ENCODE results near the gene RFTN1. TPM values are rescaled to one million over a fixed set of nuclear protein-coding genes. Genes with fewer than 3 reads are reported as not detected.
A peak's percentile ranks its signal among the peaks of the same experiment; 100 is the strongest.

The RFTN1 gene
- total and polyA plus RNA-seq, 7 donors: 10.9 to 26.4 (median 22.2) TPM

GRCh38 chr3:16359331-16359730 lies 154.2 kb downstream of the RFTN1 start:
- no peak for DNase-seq
- intact Hi-C loops (cut with DNase I): no loop called here
- Histone ChIP-seq H3K4me1 (peaks cover 0 to 7% (median 2%) of the 10 kb centered on the region in 4 donors), H3K27me3 (no peaks in the 10 kb centered on the region), H3K27ac (peak overlapping the region in 1 of 4 donors; percentile 73), H3K36me3 (no peaks in the 10 kb centered on the region), H3K4me3 (no peak overlapping the region), H3K9me3 (no peaks in the 10 kb centered on the region)
- TF ChIP-seq POLR2A (IDR thresholded peaks at IDR 0.05): no peak
- TF ChIP-seq EP300 (IDR thresholded peaks at IDR 0.05): no peak
- no peak for TF ChIP-seq CTCF (IDR thresholded peaks at IDR 0.05)
- TF ChIP-seq POLR2AphosphoS5 (IDR thresholded peaks at IDR 0.05): no peak
- 51 to 54% methylated on average over 4 of the region's 4 CpGs for WGBS, 2 donors

- intact Hi-C loops (cut with DNase I): no loop called here
- peak overlapping the region in 1 of 4 donors; percentile 73 for H3K27ac ChIP-seq
- H3K36me3 ChIP-seq: no peaks in the 10 kb centered on the region
- no peak overlapping the region for H3K4me3 ChIP-seq
- no peaks in the 10 kb centered on the region for H3K9me3 ChIP-seq
- TF ChIP-seq CTCF (IDR thresholded peaks at IDR 0.05): no peak
- TF ChIP-seq POLR2A (IDR thresholded peaks at IDR 0.05): no peak
- TF ChIP-seq EP300 (IDR thresholded peaks at IDR 0.05): no peak
- no peak for TF ChIP-seq POLR2AphosphoS5 (IDR thresholded peaks at IDR 0.05)
- WGBS, 2 donors: 80 to 90% methylated on average over 3 of the region's 3 CpGs
- peaks cover 0 to 7% (median 2%) of the 10 kb centered on the region in 4 donors for H3K4me1 ChIP-seq
- DNase-seq: no peak
- H3K27me3 ChIP-seq: no peaks in the 10 kb centered on the region
Observed at GRCh38 chr3:16358336-16358735, 155.2 kb downstream of the RFTN1 start.

- TF ChIP-seq POLR2AphosphoS5 (IDR thresholded peaks at IDR 0.05) (no peak), POLR2A (IDR thresholded peaks at IDR 0.05) (no peak), CTCF (IDR thresholded peaks at IDR 0.05) (no peak), EP300 (IDR thresholded peaks at IDR 0.05) (no peak)
- 78 to 83% methylated on average over 9 of the region's 9 CpGs for WGBS, 2 donors
- no peaks in the 10 kb centered on the region for H3K36me3 ChIP-seq
- no peak overlapping the region for H3K4me3 ChIP-seq
- no peaks in the 10 kb centered on the region for H3K9me3 ChIP-seq
- no peaks in the 10 kb centered on the region for H3K27me3 ChIP-seq
- H3K4me1 ChIP-seq: peaks cover 0 to 7% (median 2%) of the 10 kb centered on the region in 4 donors
- H3K27ac ChIP-seq: peak overlapping the region in 2 of 4 donors; percentile 16 to 73
- DNase-seq: no peak
- intact Hi-C loops (cut with DNase I): no loop called here
Observed at GRCh38 chr3:16357186-16358121, 156.0 kb downstream of the RFTN1 start.

- intact Hi-C loops (cut with DNase I): no loop called here
Observed at GRCh38 chr3:16355828-16356227, 157.7 kb downstream of the RFTN1 start.

GRCh38 chr3:16354291-16354690 lies 159.2 kb downstream of the RFTN1 start:
- no peak for TF ChIP-seq CTCF (IDR thresholded peaks at IDR 0.05)
- no peak for TF ChIP-seq POLR2A (IDR thresholded peaks at IDR 0.05)
- no peak for TF ChIP-seq POLR2AphosphoS5 (IDR thresholded peaks at IDR 0.05)
- TF ChIP-seq EP300 (IDR thresholded peaks at IDR 0.05): no peak
- no peak overlapping the region for H3K27ac ChIP-seq
- H3K9me3 ChIP-seq: no peaks in the 10 kb centered on the region

More at GRCh38 chr3:16355828-16356227, 157.7 kb downstream of the RFTN1 start:
- no peak for DNase-seq
- peaks cover 0 to 7% (median 2%) of the 10 kb centered on the region in 4 donors for H3K4me1 ChIP-seq
- TF ChIP-seq POLR2AphosphoS5 (IDR thresholded peaks at IDR 0.05) (no peak), POLR2A (IDR thresholded peaks at IDR 0.05) (no peak)
- H3K36me3 ChIP-seq: no peaks in the 10 kb centered on the region
- H3K4me3 ChIP-seq: no peak overlapping the region
- 95 to 96% methylated on average over 6 of the region's 6 CpGs for WGBS, 2 donors
- no peaks in the 10 kb centered on the region for H3K27me3 ChIP-seq
- H3K9me3 ChIP-seq: no peaks in the 10 kb centered on the region
- peak overlapping the region in 1 of 4 donors; percentile 73 for H3K27ac ChIP-seq

More at GRCh38 chr3:16354291-16354690, 159.2 kb downstream of the RFTN1 start:
- DNase-seq: no peak
- intact Hi-C loops (cut with DNase I): no loop called here
- Histone ChIP-seq H3K4me3 (no peak overlapping the region), H3K27me3 (no peaks in the 10 kb centered on the region), H3K4me1 (peaks cover 0 to 7% (median 2%) of the 10 kb centered on the region in 4 donors), H3K36me3 (peaks cover 0 to 5% (median 0%) of the 10 kb centered on the region in 4 donors)
- WGBS, 2 donors: 96 to 98% methylated on average over 3 of the region's 3 CpGs

Measured in sigmoid colon (tissue), 7 donors.